ENCODE data around the gene CNTF. TPM values are rescaled to one million over a fixed set of nuclear protein-coding genes. Genes with fewer than 3 reads are reported as not detected.

Gene CNTF
- total and polyA plus RNA-seq, 10 of the 15 experiments (the other 5 are each of a cell fraction or from before 2014, with no cell fraction given) = 0.16 to 2.3 (median 0.73) TPM

DNA sequence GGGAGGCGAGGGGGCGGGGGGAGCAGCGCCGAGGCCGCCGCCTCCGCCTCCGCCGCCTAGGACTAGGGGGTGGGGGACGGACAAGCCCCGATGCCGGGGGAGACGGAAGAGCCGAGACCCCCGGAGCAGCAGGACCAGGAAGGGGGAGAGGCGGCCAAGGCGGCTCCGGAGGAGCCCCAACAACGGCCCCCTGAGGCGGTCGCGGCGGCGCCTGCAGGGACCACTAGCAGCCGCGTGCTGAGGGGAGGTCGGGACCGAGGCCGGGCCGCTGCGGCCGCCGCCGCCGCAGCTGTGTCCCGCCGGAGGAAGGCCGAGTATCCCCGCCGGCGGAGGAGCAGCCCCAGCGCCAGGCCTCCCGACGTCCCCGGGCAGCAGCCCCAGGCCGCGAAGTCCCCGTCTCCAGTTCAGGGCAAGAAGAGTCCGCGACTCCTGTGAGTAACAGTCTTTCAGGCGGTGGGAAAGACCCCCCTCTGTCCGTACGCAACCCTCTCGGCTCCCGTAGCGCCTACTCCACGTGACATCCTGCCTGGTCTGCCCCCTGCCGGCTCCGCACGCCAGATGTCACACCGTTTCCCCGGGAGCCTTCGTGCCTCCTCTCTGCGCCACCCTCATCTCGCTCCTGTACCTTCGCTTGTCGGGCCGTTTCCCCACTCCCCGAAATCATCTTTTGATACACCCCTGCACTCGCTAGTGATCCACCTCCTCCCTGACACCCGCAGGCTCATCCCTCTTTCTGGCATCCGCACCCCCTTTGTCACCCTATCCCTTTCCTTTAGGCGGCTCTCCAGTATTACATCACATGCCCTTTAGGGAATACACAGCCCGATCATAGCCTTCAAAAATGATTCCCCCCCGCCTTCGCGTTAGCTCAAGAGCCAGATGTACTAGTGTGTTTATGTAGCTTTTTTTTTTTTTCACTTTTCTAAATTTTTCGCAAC is 43.0 kb upstream of the CNTF start (continued):
- TF ChIP-seq NKRF (conservative IDR thresholded peaks at IDR 0.05) (peak; percentile 85), WRNIP1 (IDR thresholded peaks at IDR 0.05; ENCODE audit: borderline replicate concordance, low read depth, low read length) (no peak), ATF7 (IDR thresholded peaks at IDR 0.05; ENCODE audit: low read depth) (peak; percentile 66), MXI1 (IDR thresholded peaks at IDR 0.05; ENCODE audit: low read depth, low read length) (peak; percentile 98), CHD2 (IDR thresholded peaks at IDR 0.05; ENCODE audit: borderline replicate concordance, low read depth, low read length) (peak; percentile 83), MEF2A (IDR thresholded peaks at IDR 0.05; ENCODE audit: insufficient read depth, low read depth, low read length) (peak; percentile 55), STAT3 (IDR thresholded peaks at IDR 0.05; ENCODE audit: low read depth, low read length) (no peak), ZNF622 (IDR thresholded peaks at IDR 0.05) (no peak), IKZF1 (conservative IDR thresholded peaks at IDR 0.05) (peak; percentile 90), ATF2 (IDR thresholded peaks at IDR 0.05; ENCODE audit: low read length) (no peak), E2F8 (IDR thresholded peaks at IDR 0.05; ENCODE audit: low read depth, partially characterized antibody) (no peak), ESRRA (IDR thresholded peaks at IDR 0.05; ENCODE audit: low read length) (0 out of 2 replicates have a peak, but pooled peaks have one; percentile 73), RELB (IDR thresholded peaks at IDR 0.05; ENCODE audit: low read depth) (peak; percentile 84), EZH2 (IDR thresholded peaks at IDR 0.05; ENCODE audit: borderline replicate concordance, control insufficient read depth, low read depth, low read length) (no peak), PML (IDR thresholded peaks at IDR 0.05; ENCODE audit: low read length) (peak; percentile 93; the same call in 1 of the 2 replicates)
- TF ChIP-seq, protein P1, sequence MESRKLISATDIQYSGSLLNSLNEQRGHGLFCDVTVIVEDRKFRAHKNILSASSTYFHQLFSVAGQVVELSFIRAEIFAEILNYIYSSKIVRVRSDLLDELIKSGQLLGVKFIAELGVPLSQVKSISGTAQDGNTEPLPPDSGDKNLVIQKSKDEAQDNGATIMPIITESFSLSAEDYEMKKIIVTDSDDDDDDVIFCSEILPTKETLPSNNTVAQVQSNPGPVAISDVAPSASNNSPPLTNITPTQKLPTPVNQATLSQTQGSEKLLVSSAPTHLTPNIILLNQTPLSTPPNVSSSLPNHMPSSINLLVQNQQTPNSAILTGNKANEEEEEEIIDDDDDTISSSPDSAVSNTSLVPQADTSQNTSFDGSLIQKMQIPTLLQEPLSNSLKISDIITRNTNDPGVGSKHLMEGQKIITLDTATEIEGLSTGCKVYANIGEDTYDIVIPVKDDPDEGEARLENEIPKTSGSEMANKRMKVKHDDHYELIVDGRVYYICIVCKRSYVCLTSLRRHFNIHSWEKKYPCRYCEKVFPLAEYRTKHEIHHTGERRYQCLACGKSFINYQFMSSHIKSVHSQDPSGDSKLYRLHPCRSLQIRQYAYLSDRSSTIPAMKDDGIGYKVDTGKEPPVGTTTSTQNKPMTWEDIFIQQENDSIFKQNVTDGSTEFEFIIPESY (IDR thresholded peaks at IDR 0.05) = no peak
- TF ChIP-seq, protein P2, sequence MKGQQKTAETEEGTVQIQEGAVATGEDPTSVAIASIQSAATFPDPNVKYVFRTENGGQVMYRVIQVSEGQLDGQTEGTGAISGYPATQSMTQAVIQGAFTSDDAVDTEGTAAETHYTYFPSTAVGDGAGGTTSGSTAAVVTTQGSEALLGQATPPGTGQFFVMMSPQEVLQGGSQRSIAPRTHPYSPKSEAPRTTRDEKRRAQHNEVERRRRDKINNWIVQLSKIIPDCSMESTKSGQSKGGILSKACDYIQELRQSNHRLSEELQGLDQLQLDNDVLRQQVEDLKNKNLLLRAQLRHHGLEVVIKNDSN (IDR thresholded peaks at IDR 0.05; ENCODE audit: borderline replicate concordance, extremely low read length, insufficient read depth, low read depth, low read length) = peak; percentile 97

Measured in GM12878 (cell line).